ENCODE data around the gene BUB1B.

BUB1B gene

GRCh38 chr15:40250304-40250656, 89.4 kb downstream of the BUB1B start:
- H3K79me2 ChIP-seq (ENCODE audit: insufficient read depth, low read length) = no peaks in the 10 kb centered on the region
- H3K4me2 ChIP-seq (ENCODE audit: insufficient read depth, low read length) = no peak overlapping the region
- H3K27ac ChIP-seq (ENCODE audit: low read length) = no peak overlapping the region
- H4K20me1 ChIP-seq (ENCODE audit: insufficient read depth, low read length) = no peaks in the 10 kb centered on the region
- no peak overlapping the region for H3K9ac ChIP-seq (ENCODE audit: low read depth, low read length)
- H3K27me3 ChIP-seq (ENCODE audit: insufficient read depth, low read length, poor library complexity) = peaks cover 2% of the 10 kb centered on the region
- H3K9me3 ChIP-seq (ENCODE audit: insufficient read depth, low read length, severe bottlenecking) = no peaks in the 10 kb centered on the region
- TF ChIP-seq, protein P1, sequence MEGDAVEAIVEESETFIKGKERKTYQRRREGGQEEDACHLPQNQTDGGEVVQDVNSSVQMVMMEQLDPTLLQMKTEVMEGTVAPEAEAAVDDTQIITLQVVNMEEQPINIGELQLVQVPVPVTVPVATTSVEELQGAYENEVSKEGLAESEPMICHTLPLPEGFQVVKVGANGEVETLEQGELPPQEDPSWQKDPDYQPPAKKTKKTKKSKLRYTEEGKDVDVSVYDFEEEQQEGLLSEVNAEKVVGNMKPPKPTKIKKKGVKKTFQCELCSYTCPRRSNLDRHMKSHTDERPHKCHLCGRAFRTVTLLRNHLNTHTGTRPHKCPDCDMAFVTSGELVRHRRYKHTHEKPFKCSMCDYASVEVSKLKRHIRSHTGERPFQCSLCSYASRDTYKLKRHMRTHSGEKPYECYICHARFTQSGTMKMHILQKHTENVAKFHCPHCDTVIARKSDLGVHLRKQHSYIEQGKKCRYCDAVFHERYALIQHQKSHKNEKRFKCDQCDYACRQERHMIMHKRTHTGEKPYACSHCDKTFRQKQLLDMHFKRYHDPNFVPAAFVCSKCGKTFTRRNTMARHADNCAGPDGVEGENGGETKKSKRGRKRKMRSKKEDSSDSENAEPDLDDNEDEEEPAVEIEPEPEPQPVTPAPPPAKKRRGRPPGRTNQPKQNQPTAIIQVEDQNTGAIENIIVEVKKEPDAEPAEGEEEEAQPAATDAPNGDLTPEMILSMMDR (IDR thresholded peaks at IDR 0.05; ENCODE audit: borderline replicate concordance, extremely low read depth, low read length, poor library complexity, severe bottlenecking) = no peak
- no peak for TF ChIP-seq EZH2 (IDR thresholded peaks at IDR 0.05; ENCODE audit: borderline replicate concordance, low read depth, low read length, severe bottlenecking)
- no peaks in the 10 kb centered on the region for H3K36me3 ChIP-seq (ENCODE audit: insufficient read depth, low read length)
- H3K4me1 ChIP-seq (ENCODE audit: insufficient read depth, low read length) = no peaks in the 10 kb centered on the region
- H3K4me3 ChIP-seq (ENCODE audit: low read depth in 1 of 2, low read length in 2 of 2) = no peak overlapping the region
- ATAC-seq (ENCODE audit: insufficient read depth, low read depth) = no peak
- DNase-seq = no peak
- no peak overlapping the region for H2AFZ ChIP-seq (ENCODE audit: low read depth, low read length)

GRCh38 chr15:40250771-40251483, 90.1 kb downstream of the BUB1B start:
- no peak overlapping the region for H3K9ac ChIP-seq (ENCODE audit: low read depth, low read length)
- H3K27me3 ChIP-seq (ENCODE audit: insufficient read depth, low read length, poor library complexity) = peaks cover 2% of the 10 kb centered on the region
- no peak overlapping the region for H3K27ac ChIP-seq (ENCODE audit: low read length)

GRCh38 chr15:40251486-40252140, 90.7 kb downstream of the BUB1B start:
- Histone ChIP-seq H2AFZ (ENCODE audit: low read depth, low read length) (no peak overlapping the region), H3K4me1 (ENCODE audit: insufficient read depth, low read length) (no peaks in the 10 kb centered on the region), H3K36me3 (ENCODE audit: insufficient read depth, low read length) (no peaks in the 10 kb centered on the region), H3K79me2 (ENCODE audit: insufficient read depth, low read length) (no peaks in the 10 kb centered on the region), H3K4me2 (ENCODE audit: insufficient read depth, low read length) (no peak overlapping the region), H3K9me3 (ENCODE audit: insufficient read depth, low read length, severe bottlenecking) (no peaks in the 10 kb centered on the region), H3K27ac (ENCODE audit: low read length) (no peak overlapping the region), H4K20me1 (ENCODE audit: insufficient read depth, low read length) (no peaks in the 10 kb centered on the region), H3K4me3 (ENCODE audit: low read depth in 1 of 2, low read length in 2 of 2) (no peak overlapping the region), H3K9ac (ENCODE audit: low read depth, low read length) (no peak overlapping the region), H3K27me3 (ENCODE audit: insufficient read depth, low read length, poor library complexity) (peaks cover 2% of the 10 kb centered on the region)
- DNase-seq (no peak), ATAC-seq (ENCODE audit: insufficient read depth, low read depth) (no peak)
- no peak for TF ChIP-seq EZH2 (IDR thresholded peaks at IDR 0.05; ENCODE audit: borderline replicate concordance, low read depth, low read length, severe bottlenecking)
- TF ChIP-seq, protein P1 (IDR thresholded peaks at IDR 0.05; ENCODE audit: borderline replicate concordance, extremely low read depth, low read length, poor library complexity, severe bottlenecking) = no peak

More at GRCh38 chr15:40250771-40251483, 90.1 kb downstream of the BUB1B start:
- Histone ChIP-seq H2AFZ (ENCODE audit: low read depth, low read length) (no peak overlapping the region), H3K9me3 (ENCODE audit: insufficient read depth, low read length, severe bottlenecking) (no peaks in the 10 kb centered on the region), H3K4me3 (ENCODE audit: low read depth in 1 of 2, low read length in 2 of 2) (no peak overlapping the region), H3K4me2 (ENCODE audit: insufficient read depth, low read length) (no peak overlapping the region), H4K20me1 (ENCODE audit: insufficient read depth, low read length) (no peaks in the 10 kb centered on the region), H3K79me2 (ENCODE audit: insufficient read depth, low read length) (no peaks in the 10 kb centered on the region), H3K36me3 (ENCODE audit: insufficient read depth, low read length) (no peaks in the 10 kb centered on the region), H3K4me1 (ENCODE audit: insufficient read depth, low read length) (no peaks in the 10 kb centered on the region)
- DNase-seq (no peak), ATAC-seq (ENCODE audit: insufficient read depth, low read depth) (no peak)
- TF ChIP-seq EZH2 (IDR thresholded peaks at IDR 0.05; ENCODE audit: borderline replicate concordance, low read depth, low read length, severe bottlenecking) = no peak
- TF ChIP-seq, protein P1 (IDR thresholded peaks at IDR 0.05; ENCODE audit: borderline replicate concordance, extremely low read depth, low read length, poor library complexity, severe bottlenecking) = no peak
